Heart right ventricle (tissue), 16 donors: ENCODE measurements around the gene GORASP1. TPM values are rescaled to one million over a fixed set of nuclear protein-coding genes. Genes with fewer than 3 reads are reported as not detected.

Experiments
- ATAC-seq, 8 donors: fragments of 200-7000 bp; cut with Tn5 transposase; one replicate each; pipeline ENCODE4 v1.9.1; 2020; ENCODE audit warnings: mild to moderate bottlenecking in 8 of 8, moderate library complexity in 8 of 8, moderate number of reproducible peaks in 1 of 8
- DNase-seq, 2 donors: peaks; one replicate each; pipeline ENCODE4 v3.0.0-alpha.2; 2020
- H3K27ac ChIP-seq, 10 donors: fragments of 200-600 bp; sonication (generic) in 2 of 10; one replicate each; pipeline versions ENCODE4 v1.5.0 to v1.8.0; 2020 to 2022; ENCODE audit warnings: mild to moderate bottlenecking in 3 of 10
- H3K27me3 ChIP-seq, 7 donors: fragments of 200-600 bp; one replicate each; pipeline ENCODE4 v1.8.0; 2021 to 2022; ENCODE audit warnings: mild to moderate bottlenecking in 2 of 7
- H3K36me3 ChIP-seq, 9 donors: fragments of 200-600 bp; sonication (generic) in 1 of 9; one replicate each; pipeline versions ENCODE4 v1.5.0 to v1.8.0; 2020 to 2022; ENCODE audit warnings: mild to moderate bottlenecking in 2 of 9
- H3K4me1 ChIP-seq, 9 donors: fragments of 200-600 bp; sonication (generic) in 1 of 9; one replicate each; pipeline versions ENCODE4 v1.5.0 to v1.8.0; 2020 to 2022; ENCODE audit warnings: mild to moderate bottlenecking in 4 of 9
- H3K4me3 ChIP-seq, 10 donors: fragments of 200-600 bp; sonication (generic) in 2 of 10; one replicate each; pipeline versions ENCODE4 v1.5.0 to v1.8.0; 2020 to 2022; ENCODE audit warnings: mild to moderate bottlenecking in 7 of 10, moderate library complexity in 2 of 10
- H3K9me3 ChIP-seq, 11 donors: fragments of 200-600 bp in 10 of 11; sonication (generic) in 2 of 11; one replicate each; pipeline versions ENCODE4 v1.5.0 to v1.8.0; 2013 to 2022; ENCODE audit warnings: mild to moderate bottlenecking in 2 of 11, control low read depth in 1 of 11, moderate library complexity in 1 of 11
- intact Hi-C, 10 donors: fragments of 100-400 bp; cut with DNase I; formaldehyde crosslinking; loops; one replicate each; pipeline versions ENCODE4 v1.11.1 to v1.14.2; 2022
- microRNA-seq, 2 donors: library from miRNA; unstranded; fragments of <30 nt; microRNA quantifications; one replicate each; pipeline ENCODE4 v1.2.0, GENCODE V29; 2021
- polyA plus RNA-seq, 2 donors: library from polyadenylated mRNA; stranded (reverse); fragments of 200-250 nt; gene quantifications; one replicate each; pipeline ENCODE4 v1.2.3, GENCODE V29; 2013
- total RNA-seq, 10 donors: library from RNA; stranded (reverse); fragmentation: NEBNext Ultra II Directional in 3 of 10; extraction: Animal tissue kit (Norgen Biotek cat#: 25700) in 3 of 10; gene quantifications; one replicate each; pipeline versions ENCODE4 v1.2.1 to v1.2.4, GENCODE V29; 2021 to 2023
- TF ChIP-seq, protein P1 (sequence below), 9 donors: fragments of 200-600 bp; sonication (generic) in 2 of 9; IDR thresholded peaks; one replicate each; pipeline versions ENCODE4 v1.5.0 to v1.8.0; 2021 to 2022; ENCODE audit warnings: antibody characterized with exemption in 9 of 9, mild to moderate bottlenecking in 5 of 9, moderate library complexity in 1 of 9
- donor health status: Arrhythmogenic right ventricular cardiomyopathy.
- donor health status: ischemic (EF 13 %, LVEDD 7.1; RV severe dilation, severe dysfunction).
- donor health status: healthy with polysubstance abuse.
- donor health status: DM: no; HTN: yes; CAD: no.
- donor health status: DM: no; HTN: no; CAD: no.
- donor health status: ischemic (EF 25% LVEDD 6.9; RV normal size, moderate dysfunction).
- donor health status: ischemic (EF 25% LVEDD 5.7; RV mildly dilated, moderate dysfunction).
- donor health status: healthy.
- donor health status: DM: yes; HTN: yes; CAD: no.
- donor health status: Ischemic cardiomyopathy.
- donor health status: ischemic (EF 35%, LVEDD 5.7; RV mildly dilated, moderate dysfunction).
- donor health status: nonischemic (EF 11% LVEDD 7.7; RV severe dilation, severe dysfunction).
- donor health status: DM: yes; HTN: yes; CAD: no.
- donor health status: PGD.
- donor health status: ischemic (EF 29% LVEDD 5.4; RV normal size, mild dysfunction).
- donor health status: nonischemic (EF 23%, LVEDD 6.1; RV moderate dilation, normal function).

Gene GORASP1
- total and polyA plus RNA-seq, 12 donors: 28.4 to 54.2 (median 40.6) TPM

DNA sequence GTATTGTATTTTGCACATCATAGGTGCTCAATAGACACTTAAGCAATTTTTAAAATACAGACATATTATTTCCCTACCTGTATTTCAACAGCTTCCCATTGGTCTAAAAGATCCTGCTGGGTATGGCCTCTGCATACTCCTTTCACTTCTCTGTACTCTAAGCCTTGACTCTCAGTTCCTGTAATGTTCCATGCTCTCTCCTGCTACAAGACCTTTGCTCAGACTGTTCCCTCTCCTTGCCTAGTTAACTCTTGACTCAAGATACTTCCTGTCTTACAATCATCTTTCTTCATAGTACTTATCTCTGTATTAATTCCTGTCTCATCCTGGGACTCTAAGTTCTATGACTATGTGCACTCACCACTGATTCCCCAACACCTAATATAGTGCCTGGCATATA, 57.4 kb downstream of the GORASP1 start:
- DNase-seq: no peak
- TF ChIP-seq, protein P1, sequence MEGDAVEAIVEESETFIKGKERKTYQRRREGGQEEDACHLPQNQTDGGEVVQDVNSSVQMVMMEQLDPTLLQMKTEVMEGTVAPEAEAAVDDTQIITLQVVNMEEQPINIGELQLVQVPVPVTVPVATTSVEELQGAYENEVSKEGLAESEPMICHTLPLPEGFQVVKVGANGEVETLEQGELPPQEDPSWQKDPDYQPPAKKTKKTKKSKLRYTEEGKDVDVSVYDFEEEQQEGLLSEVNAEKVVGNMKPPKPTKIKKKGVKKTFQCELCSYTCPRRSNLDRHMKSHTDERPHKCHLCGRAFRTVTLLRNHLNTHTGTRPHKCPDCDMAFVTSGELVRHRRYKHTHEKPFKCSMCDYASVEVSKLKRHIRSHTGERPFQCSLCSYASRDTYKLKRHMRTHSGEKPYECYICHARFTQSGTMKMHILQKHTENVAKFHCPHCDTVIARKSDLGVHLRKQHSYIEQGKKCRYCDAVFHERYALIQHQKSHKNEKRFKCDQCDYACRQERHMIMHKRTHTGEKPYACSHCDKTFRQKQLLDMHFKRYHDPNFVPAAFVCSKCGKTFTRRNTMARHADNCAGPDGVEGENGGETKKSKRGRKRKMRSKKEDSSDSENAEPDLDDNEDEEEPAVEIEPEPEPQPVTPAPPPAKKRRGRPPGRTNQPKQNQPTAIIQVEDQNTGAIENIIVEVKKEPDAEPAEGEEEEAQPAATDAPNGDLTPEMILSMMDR (IDR thresholded peaks at IDR 0.05): no peak

More for the DNA sequence above, 57.4 kb downstream of the GORASP1 start:
- intact Hi-C loops: loop anchor here in 1 of 10 donors (5.0 kb wide), 1 partner anchor 52 kb away; no protein-coding TSS in a partner anchor
- no peak for ATAC-seq
- H3K9me3 ChIP-seq: no peaks in the 10 kb centered on the region
- peaks cover 2 to 34% (median 22%) of the 10 kb centered on the region in 9 donors for H3K4me1 ChIP-seq
- H3K4me3 ChIP-seq: no peak overlapping the region
- no peak overlapping the region for H3K27ac ChIP-seq
- no peaks in the 10 kb centered on the region for H3K36me3 ChIP-seq
- no peaks in the 10 kb centered on the region for H3K27me3 ChIP-seq

Small RNA genes within 50 kb of the gene (microRNA-seq; reads per million reads assigned to microRNA genes)
- 0 to 0.51 reads per million in 2 donors for gene MIR6822

Other genes with a start within 250 kb of the GORASP1 start
- under 1 TPM in 8 of 10 donors, not detected in 2; 0.04 to 0.12 (median 0.07) TPM for gene SCN11A, start 55.7 kb downstream of the GORASP1 start, total RNA-seq
- under 1 TPM; 0.01 to 0.15 TPM for gene SCN11A, start 55.7 kb downstream of the GORASP1 start, polyA plus RNA-seq
- 10 to 100 TPM; 14.5 to 37.2 (median 31.0) TPM for gene WDR48, start 55.6 kb downstream of the GORASP1 start, total RNA-seq
- gene WDR48, start 55.6 kb downstream of the GORASP1 start, polyA plus RNA-seq: 10 to 100 TPM in 1 of 2 donors, 1 to 10 TPM in 1; 8.0 to 11.4 TPM
- gene TTC21A, start 53 bp upstream of the GORASP1 start, total RNA-seq: 1 to 10 TPM; 1.1 to 3.1 (median 1.5) TPM
- gene TTC21A, start 53 bp upstream of the GORASP1 start, polyA plus RNA-seq: 1 to 10 TPM in 1 of 2 donors, under 1 TPM in 1; 0.80 to 7.5 TPM
- gene CSRNP1, start 46.0 kb upstream of the GORASP1 start, total RNA-seq: 10 to 100 TPM in 9 of 10 donors, 1 to 10 TPM in 1; 7.4 to 46.3 (median 17.7) TPM
- 10 to 100 TPM; 14.1 to 28.1 TPM for gene CSRNP1, start 46.0 kb upstream of the GORASP1 start, polyA plus RNA-seq
- gene XIRP1, start 85.0 kb upstream of the GORASP1 start, total RNA-seq: 1,000 to 10,000 TPM in 2 of 10 donors, 100 to 1,000 TPM in 8; 277 to 1,691 (median 608) TPM
- gene XIRP1, start 85.0 kb upstream of the GORASP1 start, polyA plus RNA-seq: 100 to 1,000 TPM; 404 to 586 TPM
- 1 to 10 TPM in 6 of 10 donors, under 1 TPM in 4; 0.12 to 6.9 (median 1.3) TPM for gene CX3CR1, start 172.4 kb upstream of the GORASP1 start, total RNA-seq
- under 1 TPM; 0.13 to 0.15 TPM for gene CX3CR1, start 172.4 kb upstream of the GORASP1 start, polyA plus RNA-seq
- not detected for gene CCR8, start 222.1 kb upstream of the GORASP1 start, total RNA-seq
- gene CCR8, start 222.1 kb upstream of the GORASP1 start, polyA plus RNA-seq: not detected